ENCODE data around the gene RNF182.
"Not testable (repeated sequence)": the region's sequence is repeated elsewhere in the genome, so short reads cannot be mapped to it uniquely, and the experiment has no call there.

The RNF182 gene

GRCh38 chr6:13924949-13925881 lies at the start of gene RNF182:
TSS of gene RNF182 (plus strand) at chr6:13924952. CDS start at chr6:13977120, 52,168 bp downstream.
- no peak for DNase-seq

- no peak for DNase-seq
These were observed 47.7 kb upstream of the RNF182 start for GRCh38 chr6:13877051-13877450.

DNA sequence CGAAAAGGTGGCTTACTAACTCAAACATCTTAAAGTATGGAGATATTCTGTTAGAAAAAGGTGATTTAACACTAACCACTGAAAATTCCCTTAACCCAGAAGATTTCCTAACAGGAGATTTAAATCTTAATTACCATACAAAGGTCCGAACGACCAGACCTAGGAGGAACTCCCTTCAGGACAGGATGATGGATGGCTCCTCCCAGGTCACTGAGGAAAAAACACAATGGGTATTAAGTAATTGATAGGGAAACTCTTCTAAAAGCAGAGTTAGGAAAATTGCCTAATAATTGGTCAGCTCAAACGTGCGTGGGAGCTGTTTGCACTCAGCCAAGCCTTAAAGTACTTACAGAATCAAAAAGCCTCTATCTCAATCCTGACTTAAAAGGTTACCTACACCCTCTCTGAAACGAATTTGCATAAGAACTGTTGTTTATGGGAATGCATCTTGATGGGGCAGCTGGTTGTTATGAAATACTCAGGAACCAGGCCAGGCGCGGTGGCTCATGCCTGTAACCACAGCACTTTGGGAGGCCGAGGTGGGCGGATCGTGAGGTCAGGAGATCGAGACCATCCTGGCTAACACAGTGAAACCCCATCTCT lies 44.6 kb upstream of the RNF182 start:
- not testable (repeated sequence) for DNase-seq

- no peak for DNase-seq
These were observed 43.1 kb upstream of the RNF182 start for GRCh38 chr6:13881621-13882165.

DNA sequence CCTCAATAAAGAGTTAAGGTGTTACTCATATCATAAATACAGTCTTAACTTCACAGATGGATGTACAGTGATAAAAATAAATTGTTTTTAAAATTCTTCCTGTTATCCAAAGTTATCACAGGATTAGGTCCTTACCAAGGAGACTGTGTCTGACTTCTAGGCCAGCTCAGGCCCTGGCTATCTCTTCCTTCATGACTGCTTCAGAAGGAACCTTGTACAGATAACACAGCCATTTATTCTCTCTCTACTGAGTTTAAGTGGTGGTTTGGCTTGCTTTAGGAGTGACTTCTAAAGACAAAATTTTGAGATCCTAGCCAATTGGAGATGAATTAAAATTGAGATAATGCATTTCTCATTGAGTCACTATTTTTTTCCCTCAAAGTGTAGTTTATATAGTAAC lies 40.8 kb upstream of the RNF182 start:
- no peak for DNase-seq

- DNase-seq: no peak
These were observed 40.4 kb upstream of the RNF182 start for GRCh38 chr6:13884397-13884796.

- DNase-seq: no peak
These were observed 39.2 kb upstream of the RNF182 start for GRCh38 chr6:13885601-13886000.

- no peak for DNase-seq
These were observed 37.8 kb upstream of the RNF182 start for GRCh38 chr6:13886949-13887348.

- DNase-seq: no peak
These were observed 32.6 kb upstream of the RNF182 start for GRCh38 chr6:13892017-13892645.

DNA sequence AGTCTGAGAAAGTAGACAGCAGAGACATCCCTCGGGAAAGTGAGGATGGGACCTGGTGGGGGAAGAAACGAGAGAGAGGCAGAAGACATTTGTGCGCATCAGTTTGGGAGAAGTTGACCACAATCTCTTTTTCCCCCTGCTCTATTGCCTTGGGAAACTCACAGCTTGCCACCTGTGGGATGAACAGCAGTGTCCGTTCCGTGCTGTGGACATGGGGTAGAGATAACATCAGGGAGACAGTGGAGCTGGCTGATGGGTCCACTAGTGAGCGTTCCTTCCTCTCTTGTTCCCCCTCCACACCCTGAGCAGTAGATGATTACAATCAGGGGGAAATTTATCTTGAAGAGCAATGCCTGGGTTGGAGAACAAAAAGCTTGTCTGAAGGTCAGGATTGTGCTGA lies 21.8 kb upstream of the RNF182 start:
- DNase-seq: no peak

GRCh38 chr6:13903364-13903763 lies 21.4 kb upstream of the RNF182 start:
- no peak for DNase-seq

GRCh38 chr6:13907001-13907350 lies 17.8 kb upstream of the RNF182 start:
- DNase-seq: no peak

GRCh38 chr6:13907614-13908215 lies 17.0 kb upstream of the RNF182 start:
- no peak for DNase-seq

GRCh38 chr6:13908955-13909381 lies 15.8 kb upstream of the RNF182 start:
- peak; percentile 36 to 79 for DNase-seq

DNA sequence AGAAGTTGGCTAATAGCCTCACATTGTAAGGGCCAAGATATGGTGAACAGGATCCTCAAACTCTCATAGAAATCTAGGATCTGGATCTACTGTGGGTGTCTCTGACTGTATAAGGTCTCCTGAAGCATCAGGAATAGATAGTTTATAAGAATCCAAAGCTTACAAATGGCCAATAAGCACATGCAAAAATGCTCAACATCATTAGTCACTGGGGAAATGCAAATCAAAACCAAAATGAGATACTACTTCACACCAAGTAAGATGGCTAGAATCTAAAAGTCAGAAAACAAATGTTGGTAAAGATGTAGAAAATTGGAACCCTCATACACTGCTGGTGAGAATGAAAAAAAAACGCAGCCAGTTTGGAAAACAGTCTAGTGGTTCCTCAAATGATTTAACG lies 14.3 kb upstream of the RNF182 start:
- DNase-seq: no peak

DNA sequence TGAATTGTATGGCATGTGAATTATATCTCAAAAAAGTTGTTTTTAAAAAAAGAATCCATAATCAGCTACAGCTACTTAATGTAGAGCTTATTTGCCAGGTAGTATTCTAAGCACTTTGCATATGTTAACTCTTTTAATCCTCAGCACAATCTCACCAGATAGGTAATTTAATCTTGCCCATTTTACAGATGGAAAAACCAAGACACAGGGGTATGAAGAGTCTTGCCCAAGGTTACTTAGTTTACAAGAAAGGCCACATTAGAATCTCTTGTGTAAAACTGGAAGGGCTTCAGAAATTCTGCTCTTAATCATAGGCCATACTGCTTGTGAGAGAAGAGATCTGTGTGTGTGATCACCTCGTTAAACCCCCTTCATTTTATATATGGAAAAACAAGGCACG lies 13.4 kb upstream of the RNF182 start:
- no peak for DNase-seq

DNA sequence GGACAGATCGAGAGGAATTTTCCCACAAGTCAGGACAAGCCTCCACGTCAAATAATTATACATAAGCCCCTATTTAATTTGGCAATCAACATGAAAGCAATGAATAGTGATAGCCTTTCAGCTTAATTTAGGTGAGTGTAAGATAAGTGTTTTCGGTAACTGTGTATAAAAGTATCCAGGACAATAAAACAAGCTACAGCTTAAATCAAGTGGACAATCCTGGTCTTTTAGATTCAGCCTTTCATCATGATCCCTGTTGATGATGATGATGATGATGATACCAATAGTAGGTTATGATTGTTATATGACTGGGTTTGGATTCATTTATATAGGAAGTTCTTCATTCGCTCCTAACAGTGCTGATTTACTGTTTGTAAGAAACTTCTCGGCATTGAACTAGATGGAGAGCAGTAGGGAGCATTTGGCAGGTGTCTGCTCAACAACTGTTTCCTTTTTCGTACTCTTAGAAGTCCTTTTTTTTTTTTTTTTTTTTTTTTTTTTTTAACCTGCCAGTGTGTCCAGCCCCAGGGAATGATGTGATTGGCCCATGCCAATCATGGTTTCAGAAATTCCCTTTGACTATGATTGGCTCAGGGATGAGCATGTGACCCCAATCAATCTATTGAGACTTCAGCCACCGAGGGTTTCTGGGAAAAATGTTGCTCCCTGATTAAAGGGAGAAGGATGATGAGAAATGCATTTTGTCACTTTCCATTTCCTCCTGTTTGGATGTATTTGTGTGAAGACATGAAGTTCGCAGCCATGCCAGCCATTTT lies 11.3 kb upstream of the RNF182 start:
- DNase-seq: no peak

- no peak for DNase-seq
These were observed 10.4 kb upstream of the RNF182 start for GRCh38 chr6:13914351-13914750.

DNA sequence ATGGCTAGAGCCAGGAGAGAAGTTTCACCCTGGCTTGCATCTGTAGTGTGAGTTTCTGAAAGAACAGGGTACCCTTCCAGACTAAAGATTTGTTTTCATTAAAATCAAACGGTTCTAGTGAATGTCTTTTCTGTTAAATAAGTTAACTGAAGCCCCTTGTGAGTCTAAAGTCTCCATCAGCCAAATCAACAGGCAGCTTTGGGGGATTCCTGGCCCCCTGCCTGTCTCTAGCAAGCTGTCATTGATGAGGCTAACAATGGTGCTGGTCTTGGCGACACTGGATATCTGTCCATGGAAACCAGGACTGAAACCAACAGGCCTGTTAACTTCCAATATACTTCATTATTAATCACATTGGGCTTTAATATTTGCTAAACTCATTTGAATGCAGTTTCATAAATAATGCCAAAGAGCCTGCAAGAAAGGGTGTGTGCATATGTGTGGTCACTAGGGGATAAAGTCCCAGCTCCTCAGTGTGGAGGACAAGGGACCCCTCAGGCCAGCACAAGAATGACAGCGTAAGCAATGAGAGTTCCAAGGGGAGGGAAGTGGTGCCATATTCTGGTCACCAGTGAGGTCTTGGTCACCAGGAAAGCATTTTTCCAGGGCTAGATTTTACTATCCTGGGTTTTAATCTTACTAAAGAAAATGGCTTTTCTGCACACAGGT lies 9.1 kb upstream of the RNF182 start:
- no peak for DNase-seq

DNA sequence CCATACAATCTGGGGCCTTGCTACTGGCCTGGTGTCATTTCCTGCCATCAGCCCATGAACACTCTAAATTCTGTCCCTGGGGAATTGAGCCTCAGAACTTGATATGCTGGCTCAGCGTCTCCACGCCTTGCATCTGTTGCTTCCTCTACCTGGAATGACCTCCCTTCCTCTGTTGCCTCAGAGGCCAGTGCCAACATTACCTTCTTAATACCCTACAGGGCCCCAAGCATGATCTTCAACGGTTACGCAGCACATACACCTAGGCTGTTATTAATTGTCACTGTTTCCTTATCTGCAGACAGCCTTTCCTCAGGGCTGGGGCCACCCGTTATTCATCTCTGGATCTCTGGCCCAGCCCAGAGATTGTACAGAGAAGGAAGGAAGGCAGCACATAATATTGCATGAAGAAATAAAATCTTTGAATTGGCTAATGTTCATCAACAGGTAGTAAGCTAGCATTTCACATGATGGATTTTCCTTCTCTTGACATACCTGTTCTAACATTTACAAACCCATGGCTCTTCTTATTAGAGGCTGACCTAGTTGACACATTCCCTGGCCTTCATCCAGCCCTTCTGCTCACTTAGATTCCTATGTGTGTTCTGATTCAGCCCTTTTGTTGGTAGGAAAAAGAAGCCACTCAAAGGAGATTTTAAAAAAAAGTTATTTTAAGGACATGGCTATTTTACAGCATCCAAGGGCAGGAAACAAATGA lies 8.4 kb upstream of the RNF182 start:
- no peak for DNase-seq

GRCh38 chr6:13917141-13917540 lies 7.6 kb upstream of the RNF182 start:
- DNase-seq: no peak
